Esophagus squamous epithelium (tissue), 5 donors: ENCODE measurements around the gene BNIP3. TPM values are rescaled to one million over a fixed set of nuclear protein-coding genes. Genes with fewer than 3 reads are reported as not detected.
A peak's percentile ranks its signal among the peaks of the same experiment; 100 is the strongest.

Experiments
- DNase-seq: peaks from one replicate; lab custom pipeline; 2025; lab: John Stamatoyannopoulos, UW
- H3K27ac ChIP-seq, 4 donors: fragments of 200-600 bp; sonication (generic); one replicate each; pipeline ENCODE4 v1.5.1; 2016 to 2019; ENCODE audit warnings: mild to moderate bottlenecking in 1 of 4
- H3K27me3 ChIP-seq, 4 donors: fragments of 200-600 bp; sonication (generic); 1 replicate in 3 of 4; 2 replicates in 1 of 4; pipeline versions ENCODE4 v1.5.1 to v1.6.0; 2017 to 2021; ENCODE audit warnings: antibody characterized with exemption in 1 of 4
- H3K36me3 ChIP-seq, 3 donors: fragments of 200-600 bp; sonication (generic); one replicate each; pipeline ENCODE4 v1.5.1; 2016 to 2019
- H3K4me1 ChIP-seq, 3 donors: fragments of 200-600 bp; sonication (generic); one replicate each; pipeline ENCODE4 v1.5.1; 2017 to 2019
- H3K4me3 ChIP-seq, 4 donors: fragments of 200-600 bp; sonication (generic); 1 replicate in 3 of 4; 2 replicates in 1 of 4; pipeline ENCODE4 v1.5.1; 2016 to 2019; ENCODE audit warnings: mild to moderate bottlenecking in 2 of 4, moderate library complexity in 1 of 4
- H3K9me3 ChIP-seq, 3 donors: fragments of 200-600 bp; sonication (generic); one replicate each; pipeline ENCODE4 v1.5.1; 2016 to 2019
- POLR2A ChIP-seq, 4 donors: fragments of 450-650 bp; IDR thresholded peaks; one replicate each; pipeline ENCODE4 v1.6.1; 2017; ENCODE audit warnings: antibody characterized with exemption in 4 of 4, mild to moderate bottlenecking in 4 of 4, moderate library complexity in 3 of 4
- WGBS, 2 donors: methylation state at CpG; one replicate each; pipeline ENCODE4 v1.1.5; 2018; 5-methylcytosine and 5-hydroxymethylcytosine counted together
- intact Hi-C: fragments of 100-400 bp; cut with DNase I; formaldehyde crosslinking; loops from one replicate; pipeline ENCODE4 v1.15.0; 2022
- total RNA-seq, 4 donors: library from RNA; depleted of rRNA; stranded (reverse); fragments of >200 nt; gene quantifications; one replicate each; pipeline ENCODE4 v1.1.0, GENCODE V29; 2016
- TF ChIP-seq, protein P1 (sequence below), 6 experiments: fragments of 450-650 bp in 4 of 6; fragments of 200-600 bp in 2 of 6; sonication (generic) in 2 of 6; IDR thresholded peaks; one replicate each; pipeline ENCODE4 v1.5.1; 2016 to 2019; ENCODE audit warnings: antibody characterized with exemption in 6 of 6, mild to moderate bottlenecking in 4 of 6, moderate library complexity in 4 of 6
- donor health status: DM: yes; HTN: yes; CAD: no.

Gene BNIP3
- total RNA-seq, 4 donors from 2014 or later, result 35.2 to 83.8 (median 73.9) TPM

DNA sequence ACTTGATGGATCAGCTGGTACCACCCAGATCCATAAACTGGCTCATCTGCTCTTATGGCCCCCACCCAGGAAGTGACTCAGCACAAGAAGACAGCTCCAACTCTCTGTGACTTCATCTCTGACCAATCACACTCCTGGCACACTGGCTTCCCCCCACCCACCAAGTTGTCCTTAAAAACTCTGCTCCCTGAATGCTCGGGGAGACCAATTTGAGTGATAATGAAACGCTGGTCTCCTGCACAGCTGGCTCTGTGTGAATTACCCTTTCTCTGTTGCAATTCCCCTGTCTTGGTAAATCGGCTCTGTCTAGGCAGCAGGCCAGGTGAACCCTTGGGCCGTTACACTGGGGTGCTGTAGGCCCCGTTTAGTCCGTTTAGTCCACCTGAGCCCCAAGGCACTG is 23.4 kb upstream of the BNIP3 start:
- TF ChIP-seq, protein P1, sequence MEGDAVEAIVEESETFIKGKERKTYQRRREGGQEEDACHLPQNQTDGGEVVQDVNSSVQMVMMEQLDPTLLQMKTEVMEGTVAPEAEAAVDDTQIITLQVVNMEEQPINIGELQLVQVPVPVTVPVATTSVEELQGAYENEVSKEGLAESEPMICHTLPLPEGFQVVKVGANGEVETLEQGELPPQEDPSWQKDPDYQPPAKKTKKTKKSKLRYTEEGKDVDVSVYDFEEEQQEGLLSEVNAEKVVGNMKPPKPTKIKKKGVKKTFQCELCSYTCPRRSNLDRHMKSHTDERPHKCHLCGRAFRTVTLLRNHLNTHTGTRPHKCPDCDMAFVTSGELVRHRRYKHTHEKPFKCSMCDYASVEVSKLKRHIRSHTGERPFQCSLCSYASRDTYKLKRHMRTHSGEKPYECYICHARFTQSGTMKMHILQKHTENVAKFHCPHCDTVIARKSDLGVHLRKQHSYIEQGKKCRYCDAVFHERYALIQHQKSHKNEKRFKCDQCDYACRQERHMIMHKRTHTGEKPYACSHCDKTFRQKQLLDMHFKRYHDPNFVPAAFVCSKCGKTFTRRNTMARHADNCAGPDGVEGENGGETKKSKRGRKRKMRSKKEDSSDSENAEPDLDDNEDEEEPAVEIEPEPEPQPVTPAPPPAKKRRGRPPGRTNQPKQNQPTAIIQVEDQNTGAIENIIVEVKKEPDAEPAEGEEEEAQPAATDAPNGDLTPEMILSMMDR (IDR thresholded peaks at IDR 0.05), result no peak
- TF ChIP-seq POLR2A (IDR thresholded peaks at IDR 0.05), result no peak
- H3K27ac ChIP-seq, result no peak overlapping the region
- 58 to 80% methylated on average over 1 to 2 of the region's 6 CpGs for WGBS, 2 donors
- H3K27me3 ChIP-seq, result peaks cover 0 to 29% (median 0%) of the 10 kb centered on the region in 4 donors
- no peaks in the 10 kb centered on the region for H3K36me3 ChIP-seq
- DNase-seq, result no peak
- H3K4me3 ChIP-seq, result no peak overlapping the region
- intact Hi-C loops, result no loop called here
- H3K9me3 ChIP-seq, result peaks cover 0 to 7% (median 0%) of the 10 kb centered on the region in 3 donors
- no peaks in the 10 kb centered on the region for H3K4me1 ChIP-seq

DNA sequence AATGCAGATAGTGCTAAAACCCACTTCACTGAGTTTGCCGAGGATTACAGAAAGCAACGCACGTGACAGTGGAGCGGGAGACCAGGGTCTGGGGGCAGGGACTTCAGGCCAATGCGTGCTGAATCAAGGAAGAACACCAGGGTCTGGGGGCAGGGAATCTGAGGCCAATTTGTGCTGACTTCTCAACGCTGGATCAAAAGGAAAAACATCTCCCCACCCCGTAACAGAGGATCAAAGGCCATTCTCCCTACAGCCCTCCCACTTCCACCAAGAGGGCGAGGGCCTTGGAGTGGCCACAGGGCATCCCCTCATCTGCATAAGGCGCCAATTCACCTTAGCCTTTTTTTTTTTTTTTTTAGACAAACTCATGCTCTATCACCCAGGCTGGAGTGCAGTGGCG is 22.3 kb upstream of the BNIP3 start:
- intact Hi-C loops, result no loop called here
- peaks cover 0 to 23% (median 0%) of the 10 kb centered on the region in 4 donors for H3K27me3 ChIP-seq
- no peak overlapping the region for H3K27ac ChIP-seq
- no peak overlapping the region for H3K4me3 ChIP-seq
- H3K9me3 ChIP-seq, result peaks cover 0 to 7% (median 0%) of the 10 kb centered on the region in 3 donors
- TF ChIP-seq POLR2A (IDR thresholded peaks at IDR 0.05), result no peak
- TF ChIP-seq, protein P1 (IDR thresholded peaks at IDR 0.05), result no peak
- WGBS, 2 donors, result 71 to 74% methylated on average over 9 to 10 of the region's 10 CpGs
- H3K36me3 ChIP-seq, result no peaks in the 10 kb centered on the region
- peaks cover 0 to 4% (median under 1%) of the 10 kb centered on the region in 3 donors for H3K4me1 ChIP-seq
- no peak for DNase-seq

DNA sequence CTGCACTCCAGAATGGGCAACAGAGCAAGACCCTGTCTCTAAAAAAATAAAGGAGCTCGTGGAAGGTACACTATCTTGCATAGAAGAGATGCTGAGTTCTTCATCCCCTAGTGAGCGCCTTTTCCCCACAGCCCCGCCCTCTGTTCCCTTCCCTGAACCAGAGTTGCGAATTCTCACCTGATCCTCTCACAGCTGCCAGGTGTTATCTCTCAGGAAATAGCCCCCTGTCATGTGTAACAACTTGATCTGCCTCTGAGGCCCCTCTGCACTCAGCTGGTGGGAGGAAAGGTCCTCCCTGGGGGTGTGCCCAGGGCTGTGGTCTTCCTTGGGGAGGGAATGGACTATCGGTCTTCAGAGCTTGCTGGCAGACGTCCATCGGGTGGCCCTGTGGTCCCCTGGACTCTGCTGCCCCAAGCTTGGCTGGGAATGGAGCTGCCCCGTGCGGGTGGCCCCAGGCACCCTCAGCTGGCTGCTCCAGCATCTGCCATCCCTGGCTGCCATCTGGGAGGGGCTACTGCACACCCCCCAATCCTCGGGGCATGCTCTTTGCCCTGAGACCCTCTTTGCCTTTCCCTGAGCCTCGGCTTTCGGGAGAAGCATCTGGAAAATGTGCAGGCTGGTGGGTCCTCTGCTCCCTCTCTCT is 21.7 kb upstream of the BNIP3 start:
- peaks cover 0 to 16% (median 0%) of the 10 kb centered on the region in 4 donors for H3K27me3 ChIP-seq
- H3K9me3 ChIP-seq, result peaks cover 0 to 7% (median 0%) of the 10 kb centered on the region in 3 donors
- intact Hi-C loops, result no loop called here
- H3K36me3 ChIP-seq, result no peaks in the 10 kb centered on the region
- no peak overlapping the region for H3K4me3 ChIP-seq
- H3K27ac ChIP-seq, result no peak overlapping the region
- DNase-seq, result no peak
- 74 to 81% methylated on average over 4 to 6 of the region's 12 CpGs for WGBS, 2 donors
- TF ChIP-seq POLR2A (IDR thresholded peaks at IDR 0.05), result no peak
- TF ChIP-seq, protein P1 (IDR thresholded peaks at IDR 0.05), result no peak
- peaks cover 0 to 10% (median 7%) of the 10 kb centered on the region in 3 donors for H3K4me1 ChIP-seq

DNA sequence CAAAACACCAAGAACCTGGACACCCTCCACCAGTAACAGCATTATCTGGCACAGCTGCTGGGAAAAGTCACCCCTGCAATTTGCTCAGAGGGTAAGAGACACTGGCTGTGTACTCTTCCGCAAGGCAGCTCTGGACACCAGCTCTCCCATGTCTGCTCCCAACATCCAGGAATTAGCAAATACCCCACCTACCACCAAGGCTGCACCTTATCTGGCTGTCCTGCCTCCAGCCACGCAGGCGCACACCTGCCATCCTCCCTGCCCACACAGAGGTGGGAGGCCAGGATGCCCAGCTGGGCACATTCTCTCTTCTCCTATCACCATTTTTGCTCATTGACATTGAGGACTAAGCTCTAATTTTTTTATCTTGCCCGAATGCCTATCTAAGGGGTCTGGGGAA is 20.3 kb upstream of the BNIP3 start:
- Histone ChIP-seq H3K27me3 (peaks cover 0 to 6% (median 0%) of the 10 kb centered on the region in 4 donors), H3K4me3 (no peak overlapping the region), H3K4me1 (peaks cover under 1 to 24% (median 19%) of the 10 kb centered on the region in 3 donors), H3K27ac (no peak overlapping the region), H3K9me3 (peaks cover 0 to 7% (median 0%) of the 10 kb centered on the region in 3 donors), H3K36me3 (no peaks in the 10 kb centered on the region)
- intact Hi-C loops, result no loop called here
- no peak for DNase-seq
- no peak for TF ChIP-seq POLR2A (IDR thresholded peaks at IDR 0.05)
- 82 to 91% methylated on average over 4 of the region's 4 CpGs for WGBS, 2 donors

DNA sequence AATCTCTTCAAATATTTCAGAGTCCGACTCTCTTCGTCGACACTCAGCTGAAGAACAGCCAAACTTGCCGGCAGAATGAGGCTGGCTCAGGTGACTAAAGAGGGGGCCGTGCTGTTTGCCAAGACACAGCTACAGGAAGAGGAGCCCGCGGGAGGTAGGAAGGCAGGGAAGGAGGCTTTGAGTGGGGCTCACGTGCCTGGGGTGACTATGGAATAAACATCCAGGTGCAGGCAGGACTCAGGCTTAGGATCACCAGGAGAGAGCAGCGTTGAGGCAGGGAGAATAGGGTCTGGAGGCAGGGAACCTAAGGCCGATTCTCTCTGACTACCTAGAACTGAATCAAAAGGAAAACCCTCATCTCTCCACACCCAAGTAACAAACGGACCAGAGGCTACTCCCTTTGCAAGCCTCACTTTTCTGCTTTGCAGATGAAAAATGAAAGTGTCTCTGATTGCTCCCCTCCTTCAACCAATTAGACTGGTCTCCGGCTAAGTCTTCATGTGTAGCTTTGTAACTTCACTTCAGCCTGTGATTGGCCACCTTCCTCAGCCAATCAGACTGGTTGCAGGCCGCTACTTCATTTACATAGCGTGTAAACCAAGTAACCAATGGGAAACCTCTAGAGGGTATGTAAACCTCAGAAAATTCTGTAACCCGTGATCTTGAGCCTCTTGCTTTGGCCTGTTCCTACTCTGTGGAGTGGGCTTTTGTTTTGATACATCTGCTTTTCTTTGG is 19.7 kb upstream of the BNIP3 start:
- H3K9me3 ChIP-seq, result peaks cover 0 to 7% (median 0%) of the 10 kb centered on the region in 3 donors
- no peak for DNase-seq
- no peaks in the 10 kb centered on the region for H3K36me3 ChIP-seq
- intact Hi-C loops, result no loop called here
- peaks cover 0 to 6% (median 0%) of the 10 kb centered on the region in 4 donors for H3K27me3 ChIP-seq
- H3K4me1 ChIP-seq, result peaks cover 5 to 30% (median 25%) of the 10 kb centered on the region in 3 donors
- WGBS, 2 donors, result 43 to 51% methylated on average over 10 to 14 of the region's 15 CpGs
- H3K27ac ChIP-seq, result no peak overlapping the region
- TF ChIP-seq, protein P1 (IDR thresholded peaks at IDR 0.05), result no peak
- TF ChIP-seq POLR2A (IDR thresholded peaks at IDR 0.05), result no peak
- H3K4me3 ChIP-seq, result peak overlapping the region in 1 of 4 donors; percentile 12
